Left colon (tissue), 2 donors: ENCODE data around the gene SH3BP4. TPM values are rescaled to one million over a fixed set of nuclear protein-coding genes. Genes with fewer than 3 reads are reported as not detected.

Source experiments
- ATAC-seq: fragments of 200-7000 bp; cut with Tn5 transposase; one replicate; pipeline ENCODE4 v1.9.1; 2020; ENCODE audit warnings: mild to moderate bottlenecking, moderate library complexity
- DNase-seq, 2 donors: peaks; one replicate each; pipeline ENCODE4 v3.0.0-alpha.2; 2020
- intact Hi-C, 2 donors: fragments of 100-400 bp; cut with DNase I in 1 of 2; cut with micrococcal nuclease in 1 of 2; formaldehyde crosslinking; loops; one replicate each; pipeline versions ENCODE4 v1.11.2 to v1.14.0; 2022; cut with DNase I, micrococcal nuclease
- total RNA-seq, 2 donors: library from RNA; stranded (reverse); fragmentation: NEBNext Ultra II Directional; extraction: Animal tissue kit (Norgen Biotek cat#: 25700); gene quantifications; one replicate each; pipeline ENCODE4 v1.2.1, GENCODE V29; 2021
- donor health status: DM: no; HTN: no; CAD: no.
- donor health status: DM: yes; HTN: yes; CAD: no.

Gene SH3BP4
- total RNA-seq, 2 donors from 2014 or later, result 26.0 to 41.8 TPM

DNA sequence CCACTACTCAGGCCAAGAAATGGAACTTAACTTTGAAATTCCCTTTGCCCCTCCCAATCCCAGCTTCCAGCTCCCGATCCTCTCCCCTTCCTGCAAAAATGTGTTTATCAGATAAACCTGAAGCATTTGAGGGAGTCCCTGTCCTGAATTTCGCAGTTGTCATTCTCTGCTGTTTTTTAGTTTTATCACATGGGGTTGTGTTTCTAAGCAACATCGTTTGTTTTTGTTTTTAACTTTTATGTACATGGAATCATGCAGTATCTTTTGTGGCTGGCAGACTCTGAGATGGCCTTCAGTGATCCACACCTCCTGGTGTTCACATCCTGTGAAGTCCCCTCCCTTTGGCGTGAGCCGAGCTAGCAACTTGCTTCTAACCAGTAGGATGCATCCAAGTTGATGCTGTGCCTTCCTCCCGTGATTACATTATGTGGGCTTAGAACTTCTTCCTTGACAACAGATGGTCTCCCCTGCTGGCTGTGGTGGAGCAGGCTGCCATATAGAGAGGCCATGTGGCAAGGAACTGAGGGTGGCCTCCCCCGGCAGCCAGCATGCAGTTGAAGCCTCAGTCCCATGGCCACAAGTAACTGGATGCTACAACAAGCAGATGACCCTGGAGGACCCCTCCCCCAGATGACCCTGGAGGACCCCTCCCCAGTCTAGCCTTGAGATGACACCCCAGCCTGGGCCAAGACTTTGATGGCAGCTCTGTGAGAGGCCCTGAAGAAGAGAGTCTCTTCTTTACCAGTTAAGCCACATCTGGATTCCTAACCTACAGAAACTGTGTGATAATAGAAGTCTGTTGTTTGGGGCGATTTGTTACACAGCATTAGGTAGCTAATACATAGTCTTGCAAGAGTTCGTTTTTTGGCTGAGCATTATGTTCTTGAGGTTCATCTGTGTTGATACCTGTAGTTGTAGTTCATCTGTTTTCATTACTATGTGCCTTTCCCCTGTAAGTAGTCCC, 27.7 kb downstream of the SH3BP4 start:
- DNase-seq, result no peak
- ATAC-seq, result no peak

DNA sequence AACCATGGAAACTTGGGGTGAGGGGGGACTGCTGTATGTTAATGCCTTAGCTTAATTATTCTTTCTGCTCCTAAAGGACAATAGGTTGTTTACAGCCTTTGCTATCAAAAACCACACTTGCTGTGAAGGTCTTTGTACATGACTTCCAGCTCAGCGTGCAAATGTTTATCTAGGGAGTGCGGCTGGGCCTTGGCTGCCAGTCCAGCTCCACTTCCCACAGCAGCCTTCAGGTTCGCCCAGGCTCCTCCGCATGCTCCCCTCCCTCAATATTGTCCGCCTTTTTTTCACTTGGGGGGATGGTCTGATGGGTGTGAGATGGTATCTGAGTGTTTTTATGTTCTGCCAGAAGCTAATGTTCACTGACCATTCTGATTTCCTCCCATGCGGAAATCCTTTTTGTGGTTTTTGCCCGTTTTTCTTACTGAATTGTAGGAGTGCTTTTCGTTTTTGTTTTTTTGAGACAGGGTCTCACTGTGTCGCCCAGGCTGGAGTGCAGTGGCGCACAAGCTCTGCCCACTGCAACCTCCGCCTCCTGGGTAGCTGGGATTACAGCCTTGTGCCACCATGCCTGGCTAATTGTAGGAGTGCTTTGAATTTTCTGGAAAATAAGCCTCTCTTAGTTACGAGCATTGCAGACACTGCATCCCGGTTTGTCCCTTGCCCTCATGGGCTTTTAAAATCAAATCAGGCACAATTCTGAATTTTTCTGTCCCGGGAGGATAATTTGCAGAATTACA, 28.8 kb downstream of the SH3BP4 start:
- no peak for DNase-seq
- intact Hi-C loops, result no loop called here
- ATAC-seq, result peak; percentile 58

More for the DNA sequence above, 27.7 kb downstream of the SH3BP4 start:
- intact Hi-C loops, result no loop called here

DNA sequence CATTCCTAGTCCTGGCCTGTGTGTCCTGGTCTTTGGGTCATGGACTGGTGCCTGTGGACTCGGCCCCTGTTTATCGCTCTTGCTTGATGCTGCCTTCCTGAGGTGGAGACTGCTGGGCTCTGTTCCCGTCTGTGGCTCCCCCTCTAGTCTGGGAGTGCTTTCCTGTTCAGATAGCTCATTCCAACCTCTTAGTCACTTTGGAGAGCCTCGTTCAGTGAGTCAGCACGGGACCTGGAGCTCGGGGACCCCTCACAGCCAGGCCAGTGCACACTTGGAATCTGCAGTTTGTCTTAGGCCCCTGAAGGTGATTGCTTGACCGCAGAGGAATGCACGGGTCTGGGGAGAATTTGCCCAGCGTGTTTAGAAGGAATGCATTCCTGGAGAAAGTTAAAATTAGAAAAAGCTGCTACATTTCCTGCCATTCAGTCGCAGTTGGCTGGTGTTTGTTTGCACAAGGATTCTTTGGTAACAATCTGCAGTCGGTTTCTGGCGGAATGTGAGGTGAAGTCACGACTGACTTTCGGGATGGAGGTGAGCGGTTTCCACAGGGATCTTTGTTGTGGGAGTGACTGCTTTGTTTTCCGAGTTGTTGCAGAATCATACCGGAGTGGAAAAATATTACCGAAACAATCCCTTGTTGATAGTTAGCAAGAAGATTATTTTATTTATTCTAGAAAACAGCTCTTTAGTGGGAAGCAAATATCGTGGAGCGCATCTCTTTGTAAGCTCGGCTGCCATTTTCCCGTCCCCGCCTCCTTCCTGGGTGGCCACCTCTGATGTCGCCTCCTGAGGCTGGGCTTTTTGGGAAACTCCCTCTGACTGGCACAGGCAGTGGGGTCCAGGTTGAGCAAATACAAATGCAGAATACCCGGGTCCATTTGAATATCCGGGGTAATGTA, 29.6 kb downstream of the SH3BP4 start:
- intact Hi-C loops, result no loop called here
- ATAC-seq (peak; percentile 35), DNase-seq (peak in 1 of 2 donors; percentile 65)

DNA sequence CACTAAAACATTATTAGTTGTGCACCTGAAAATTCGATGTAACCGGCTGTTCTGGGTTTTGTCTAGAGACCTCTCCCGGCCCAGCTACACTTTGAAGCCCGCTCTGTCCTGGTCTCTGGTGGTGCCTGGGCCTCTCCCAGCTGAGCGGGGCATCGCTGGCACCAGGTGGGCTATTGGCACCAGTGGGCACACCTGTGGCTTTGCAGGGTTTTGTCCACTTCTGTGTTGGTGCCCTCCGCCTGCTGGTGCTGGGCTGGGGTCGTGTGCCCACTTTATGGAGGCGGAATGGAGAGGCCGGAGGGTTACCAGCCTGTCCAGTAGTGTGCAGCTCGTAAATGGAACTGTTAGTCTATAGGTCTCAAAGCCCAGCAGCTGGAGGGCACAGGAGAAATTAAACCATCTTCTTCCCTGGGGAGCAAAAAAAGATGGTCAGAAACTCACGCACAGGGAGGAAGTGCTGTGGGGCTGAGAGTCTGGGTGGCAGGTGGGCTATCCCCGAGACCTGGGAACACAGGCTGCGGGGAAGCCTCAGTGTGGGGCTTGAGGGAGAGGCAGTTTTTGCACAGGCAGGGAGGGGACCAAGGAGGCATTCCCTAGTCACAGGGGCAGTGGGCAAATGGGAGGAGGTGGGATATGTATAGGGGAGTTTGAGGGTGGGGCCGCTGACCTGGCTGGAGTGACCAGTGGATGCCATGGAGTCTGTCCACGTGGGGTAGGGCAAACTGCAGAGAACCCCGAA, 30.4 kb downstream of the SH3BP4 start:
- ATAC-seq (no peak), DNase-seq (no peak)
- intact Hi-C loops, result no loop called here

DNA sequence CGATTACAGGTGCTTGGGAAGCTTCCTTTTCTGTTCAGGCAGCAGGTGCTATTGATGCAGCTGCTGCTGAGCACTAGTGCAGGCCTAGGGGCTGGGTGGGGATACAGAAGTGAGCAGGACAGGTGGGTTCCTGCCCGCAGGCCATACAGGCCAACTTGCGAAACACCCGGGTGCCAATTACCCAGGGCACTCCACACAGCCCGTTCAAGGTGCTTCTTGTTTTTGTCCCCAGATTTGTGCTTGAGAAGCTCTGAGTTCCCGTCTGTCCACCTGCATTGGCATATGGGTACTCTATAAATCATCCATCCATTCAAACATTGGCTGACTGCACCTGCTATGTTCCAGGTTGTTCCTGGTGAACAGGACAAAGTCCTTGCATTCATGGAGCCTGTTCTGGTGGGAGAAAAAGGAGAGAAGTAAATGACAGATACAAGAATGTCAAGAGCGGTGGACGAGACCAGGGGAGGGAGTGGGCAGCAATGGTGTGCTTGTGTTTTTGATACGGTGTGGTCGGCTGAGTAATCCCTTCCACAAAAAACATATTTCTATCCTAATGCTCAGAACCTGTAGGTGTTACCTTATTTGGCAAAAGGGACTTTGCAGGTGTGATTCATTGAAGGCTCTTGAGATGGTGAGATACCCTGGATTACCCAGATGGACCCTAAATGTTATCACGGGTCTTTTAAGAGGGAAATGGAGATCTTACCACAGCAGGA, 31.4 kb downstream of the SH3BP4 start:
- ATAC-seq, result peak; percentile 80
- DNase-seq, result peak; percentile 47 to 65
- intact Hi-C loops, result no loop called here

DNA sequence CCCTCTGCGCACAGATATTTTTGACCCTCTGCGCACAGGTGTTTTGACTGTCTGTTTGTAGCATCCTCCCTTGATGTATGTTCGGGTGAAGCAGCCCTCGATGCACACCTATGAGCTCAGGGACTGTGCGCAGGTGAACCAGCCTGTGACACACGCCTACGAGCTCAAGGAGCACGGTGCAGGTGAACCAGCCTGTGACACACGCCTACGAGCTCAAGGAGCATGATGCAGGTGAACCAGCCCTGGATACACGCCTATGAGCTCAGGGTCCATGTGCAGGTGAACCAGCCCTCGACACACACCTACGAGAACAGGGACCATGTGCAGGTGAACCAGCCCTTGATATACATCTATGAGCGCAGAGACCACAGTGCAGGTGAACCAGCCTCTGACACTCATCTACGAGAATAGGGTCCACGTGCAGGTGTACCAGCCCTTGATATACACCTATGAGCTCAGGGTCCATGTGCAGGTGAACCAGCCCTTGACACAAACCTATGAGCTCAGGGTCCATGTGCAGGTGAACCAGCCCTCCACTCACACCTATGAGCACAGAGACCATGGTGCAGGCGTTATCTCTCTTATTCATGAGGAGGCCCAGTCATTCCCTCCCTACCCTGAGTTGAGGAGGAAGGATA, 33.9 kb downstream of the SH3BP4 start:
- DNase-seq (no peak), ATAC-seq (no peak)
- intact Hi-C loops, result no loop called here

DNA sequence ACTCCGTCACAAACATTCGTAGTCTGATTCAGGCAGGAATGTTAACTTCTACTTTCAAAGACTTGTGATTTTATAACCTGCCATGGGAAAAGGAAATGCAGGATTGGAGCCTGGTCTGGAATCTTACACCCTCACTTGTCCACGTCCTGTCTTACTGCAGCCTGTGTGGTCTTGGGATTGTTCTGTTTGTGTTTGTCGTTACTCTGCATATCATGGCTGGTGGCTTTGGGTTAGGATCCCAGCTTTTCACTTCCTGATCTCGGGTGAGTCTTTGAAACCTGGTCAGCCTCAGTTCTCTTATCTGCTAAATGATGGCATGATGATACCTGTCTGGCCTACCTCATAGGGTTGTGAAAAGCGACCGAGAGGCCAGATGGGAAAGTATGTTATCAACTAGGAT, 34.6 kb downstream of the SH3BP4 start:
- intact Hi-C loops, result no loop called here
- ATAC-seq, result no peak
- DNase-seq, result no peak

DNA sequence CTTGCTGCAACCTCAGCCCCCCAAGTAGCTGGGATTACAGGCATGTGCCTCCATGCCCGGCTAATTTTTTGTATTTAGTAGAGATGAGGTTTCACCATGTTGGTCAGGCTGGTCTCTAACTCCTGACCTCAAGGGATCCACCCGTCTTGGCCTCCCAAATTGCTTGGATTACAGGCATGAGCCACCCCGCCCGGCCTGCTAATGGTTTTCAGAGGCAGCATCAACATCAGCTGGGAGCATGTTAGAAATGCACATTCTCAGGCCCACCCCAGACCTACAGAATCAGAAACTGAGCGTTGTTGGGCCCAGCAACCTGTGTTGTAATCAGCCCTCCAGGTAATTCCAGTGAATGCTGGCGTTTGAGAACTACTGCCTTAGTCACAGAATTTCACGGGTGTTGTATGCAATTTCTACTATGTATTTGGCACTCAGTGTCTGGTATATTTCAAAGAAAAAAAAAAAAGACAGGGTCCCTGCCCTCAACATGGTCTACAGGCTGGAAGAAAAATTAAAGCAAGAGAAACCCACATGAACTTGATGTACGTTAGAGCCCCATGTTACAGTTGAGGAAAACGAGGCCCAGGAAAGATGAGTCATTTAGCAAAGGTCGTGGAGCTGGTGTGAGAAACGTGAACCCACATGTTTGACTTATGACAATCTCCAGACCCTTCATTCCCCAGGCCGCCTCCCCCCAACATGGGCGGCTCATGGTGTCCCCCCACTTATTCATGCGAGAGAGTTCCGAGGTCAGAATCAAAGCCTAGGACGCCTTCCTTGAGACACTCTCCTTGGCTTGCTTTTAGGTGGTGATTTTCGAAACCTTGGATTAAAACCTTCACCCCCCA, 35.3 kb downstream of the SH3BP4 start:
- ATAC-seq (no peak), DNase-seq (no peak)
- intact Hi-C loops, result no loop called here

DNA sequence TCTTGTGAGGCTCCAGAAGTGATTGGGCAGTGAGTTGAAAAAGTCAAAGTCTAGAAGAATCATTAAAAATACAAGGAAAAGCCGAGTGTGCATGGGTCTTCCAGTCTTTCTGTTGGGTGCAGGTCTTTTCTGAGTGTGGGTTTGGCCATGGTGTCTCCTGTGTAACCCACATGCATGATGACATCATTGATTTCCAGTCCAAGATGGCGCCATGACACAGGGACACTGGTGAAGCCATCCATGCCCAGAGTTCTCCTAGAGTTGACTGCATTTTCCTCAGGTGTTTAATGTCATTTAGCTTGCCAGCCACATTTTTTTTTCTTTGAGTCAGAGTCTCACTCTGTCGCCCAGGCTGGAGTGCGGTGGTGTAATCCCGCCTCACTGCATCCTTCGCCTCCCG, 35.9 kb downstream of the SH3BP4 start:
- ATAC-seq (no peak), DNase-seq (no peak)
- intact Hi-C loops, result no loop called here

DNA sequence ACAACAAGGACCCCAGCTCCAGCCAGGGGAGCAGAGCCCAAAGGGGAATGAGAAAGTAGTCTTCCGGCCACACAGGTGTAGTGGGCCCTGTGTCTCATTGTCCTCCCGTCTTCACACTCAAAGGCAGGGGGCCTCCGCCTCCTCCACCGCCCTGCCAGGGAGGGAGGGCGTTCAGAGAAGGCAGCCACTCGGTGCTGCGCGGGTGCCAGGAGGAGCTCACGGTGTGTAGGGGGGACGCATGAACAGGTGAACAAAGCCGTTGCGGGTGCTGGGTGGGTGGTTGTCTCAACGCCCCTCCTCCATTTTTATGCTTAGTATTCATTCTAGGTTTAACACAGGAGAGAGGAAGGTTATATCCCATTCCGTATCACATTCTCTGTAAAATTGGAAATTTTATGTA, 36.7 kb downstream of the SH3BP4 start:
- intact Hi-C loops, result no loop called here
- ATAC-seq (no peak), DNase-seq (no peak)

DNA sequence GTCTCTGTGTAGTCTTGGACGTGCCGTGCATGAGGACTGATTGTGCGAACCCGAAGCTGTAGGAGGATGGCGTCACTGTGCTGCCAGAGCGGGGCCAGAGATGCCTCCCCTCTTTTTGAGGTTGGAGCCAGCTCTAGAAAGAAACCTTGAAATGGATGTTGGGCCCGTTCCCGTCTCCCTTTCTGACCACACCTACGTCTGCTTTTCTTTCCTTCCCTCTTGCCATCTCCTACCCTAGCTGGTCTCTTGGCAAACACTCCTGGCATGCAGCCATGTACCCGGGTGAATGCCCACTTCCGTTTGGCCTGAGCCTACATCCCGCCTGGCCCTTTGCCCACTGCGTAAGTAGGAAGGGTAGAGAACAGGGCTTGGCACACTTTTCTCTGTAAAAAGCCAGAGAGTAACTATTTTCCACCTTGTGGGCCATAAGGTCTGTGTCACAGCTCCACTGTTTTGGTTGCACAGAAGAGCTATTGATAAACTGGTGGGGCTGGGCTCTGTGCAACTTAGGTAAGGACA, 37.4 kb downstream of the SH3BP4 start:
- DNase-seq (peak; percentile 93 to 95), ATAC-seq (peak; percentile 85)
- intact Hi-C loops, result no loop called here

DNA sequence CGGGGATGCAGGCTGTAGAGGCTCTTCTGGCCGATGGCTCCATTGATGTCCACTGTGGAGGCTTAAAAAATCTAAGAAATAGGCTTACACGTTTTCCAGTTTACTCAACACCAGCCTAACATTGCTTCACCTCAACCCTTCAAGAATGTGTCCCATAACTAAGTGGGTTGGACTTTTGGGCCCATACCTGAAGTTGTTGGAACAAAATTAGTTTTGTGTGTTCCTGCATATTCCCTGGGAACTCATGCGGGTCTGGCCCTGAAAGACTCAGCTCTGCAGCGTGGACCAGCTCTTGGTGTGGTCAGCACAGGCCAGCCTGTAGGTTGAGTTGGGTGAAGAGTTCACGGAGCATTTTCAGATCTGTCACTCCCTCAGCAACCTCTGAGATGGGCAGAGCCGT, 38.5 kb downstream of the SH3BP4 start:
- no peak for DNase-seq
- no peak for ATAC-seq
- intact Hi-C loops, result no loop called here

DNA sequence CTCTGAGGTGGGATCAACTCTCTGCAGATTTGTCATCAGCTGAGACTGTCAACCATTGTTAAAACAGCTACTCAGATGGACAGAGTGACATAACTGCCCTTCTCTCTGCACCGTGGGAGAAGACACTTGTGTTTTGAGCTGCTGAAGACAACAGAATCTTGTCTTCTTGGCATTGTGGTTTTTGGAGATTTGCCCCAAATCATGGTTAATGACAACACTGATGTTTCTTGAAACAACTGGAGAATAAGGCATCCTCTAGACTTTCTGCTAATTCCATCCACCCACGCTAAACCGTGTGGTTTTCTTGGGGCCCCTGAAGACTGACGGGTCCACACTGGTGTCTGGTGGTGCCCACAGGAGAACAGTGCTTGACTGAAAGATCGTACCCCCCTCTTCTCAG, 39.5 kb downstream of the SH3BP4 start:
- ATAC-seq (no peak), DNase-seq (no peak)
- intact Hi-C loops, result no loop called here

DNA sequence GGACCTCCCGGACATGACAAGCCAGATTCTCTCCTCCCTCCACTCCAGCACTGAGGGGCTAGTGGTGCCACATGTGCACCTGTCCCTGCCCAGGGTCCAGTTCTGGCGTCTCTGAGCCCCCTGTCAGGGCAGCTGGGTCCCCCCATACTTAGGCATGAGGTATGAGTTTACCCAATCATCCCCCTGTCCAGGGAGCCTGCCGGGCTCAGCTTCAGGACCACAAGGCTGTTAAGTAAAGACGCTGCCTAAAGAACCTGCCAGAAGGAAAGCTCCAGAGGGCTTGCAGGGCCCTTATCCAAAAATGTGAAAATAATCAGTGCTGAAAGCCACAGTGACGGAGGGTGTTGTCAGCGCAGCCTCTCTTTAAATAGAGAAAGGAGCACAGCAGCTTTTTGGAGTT, 40.0 kb downstream of the SH3BP4 start:
- DNase-seq (no peak), ATAC-seq (no peak)
- intact Hi-C loops, result no loop called here

DNA sequence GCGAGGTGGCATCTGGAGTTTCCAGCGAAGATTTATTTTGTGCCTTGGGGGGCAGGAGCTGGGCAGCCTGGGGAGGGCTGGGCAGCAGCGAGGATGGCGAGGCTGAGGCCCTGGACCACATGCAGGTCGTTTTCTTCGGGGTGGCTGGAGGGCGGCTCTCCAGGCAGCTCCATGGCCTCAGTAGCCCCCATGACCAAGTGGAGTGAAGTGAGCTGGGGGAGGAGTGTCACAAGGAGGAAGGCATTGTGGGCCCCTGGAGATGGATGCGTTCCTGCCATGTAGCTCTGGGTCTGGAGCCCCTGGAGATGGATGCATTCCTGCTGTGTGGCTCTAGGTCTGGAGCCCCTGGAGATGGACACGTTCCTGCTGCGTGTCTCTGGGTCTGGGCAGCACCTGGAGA, 40.4 kb downstream of the SH3BP4 start:
- intact Hi-C loops, result no loop called here
- DNase-seq, result no peak
- no peak for ATAC-seq

DNA sequence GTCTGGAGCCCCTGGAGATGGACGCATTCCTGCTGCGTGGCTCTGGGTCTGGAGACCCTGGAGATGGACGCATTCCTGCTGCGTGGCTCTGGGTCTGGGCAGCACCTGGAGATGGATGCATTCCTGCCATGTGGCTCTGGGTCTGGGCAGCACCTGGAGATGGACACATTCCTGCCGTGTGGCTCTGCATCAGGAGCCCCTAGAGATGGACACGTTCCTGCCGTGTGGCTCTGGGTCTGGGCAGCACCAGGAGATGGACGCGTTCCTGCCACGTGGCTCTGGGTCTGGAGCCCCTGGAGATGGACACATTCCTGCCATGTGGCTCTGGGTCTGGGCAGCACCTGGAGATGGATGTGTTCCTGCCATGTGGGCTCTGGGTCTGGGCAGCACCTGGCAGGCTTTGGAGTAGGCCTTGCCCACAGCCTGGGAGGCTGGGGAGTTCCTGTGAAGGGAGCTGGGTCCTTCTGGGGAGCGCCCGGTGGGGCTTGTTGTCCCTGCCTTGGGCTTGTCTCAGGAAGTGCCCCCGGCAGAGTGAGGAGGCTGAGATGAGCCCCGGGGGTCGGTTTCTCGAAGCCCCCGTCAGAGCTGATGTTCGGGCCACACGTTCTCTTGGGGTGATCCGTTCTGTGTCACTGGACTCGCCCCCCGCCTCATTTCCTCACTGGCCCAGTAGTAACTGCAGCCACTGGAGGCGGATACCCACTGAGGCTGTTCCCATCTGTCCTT, 41.0 kb downstream of the SH3BP4 start:
- no peak for ATAC-seq
- intact Hi-C loops, result no loop called here
- DNase-seq, result no peak
